OCI-LY3 (cell line): ENCODE data around the gene PMM1.

Experiments
- H2AFZ ChIP-seq: fragments of 200-600, 300-600 bp; shearing (Covaris generic); 2 replicates; pipeline ENCODE4 v1.6.0; 2014; ENCODE audit warnings: antibody characterized with exemption, low read depth, low read length
- H3K27ac ChIP-seq: fragments of 200-600, 300-600 bp; sonication (generic); 2 replicates; pipeline ENCODE4 v1.5.1; 2014; ENCODE audit warnings: mild to moderate bottlenecking, low read length, moderate library complexity, mixed read lengths
- H3K27me3 ChIP-seq: fragments of 200-600, 300-600 bp; sonication (generic); 2 replicates; pipeline ENCODE4 v1.6.1; 2014; ENCODE audit warnings: low read depth, low read length, mixed read lengths
- H3K36me3 ChIP-seq: fragments of 200-600, 300-600 bp; sonication (generic); replicated peaks from 2 replicates; pipeline ENCODE3; 2014; ENCODE audit warnings: low read depth, low read length, mixed read lengths
- H3K4me1 ChIP-seq: fragments of 300-600, 200-600 bp; sonication (generic); 2 replicates; pipeline ENCODE4 v1.6.1; 2014; ENCODE audit warnings: low read length, mixed read lengths
- H3K4me2 ChIP-seq: fragments of 200-600, 300-600 bp; sonication (generic); 2 replicates; pipeline ENCODE4 v1.6.1; 2014; ENCODE audit warnings: low read length, mixed read lengths
- H3K4me3 ChIP-seq: fragments of 300-600, 200-600 bp; sonication (generic); 2 replicates; pipeline ENCODE4 v1.5.1; 2014; ENCODE audit warnings: antibody characterized with exemption, mild to moderate bottlenecking, low read length, moderate library complexity
- H3K79me2 ChIP-seq: fragments of 300-600, 200-600 bp; shearing (Covaris generic); 2 replicates; pipeline ENCODE4 v1.6.1; 2014; ENCODE audit warnings: mild to moderate bottlenecking, low read length, mixed read lengths
- H3K9ac ChIP-seq: fragments of 300-600, 200-600 bp; shearing (Covaris generic); 2 replicates; pipeline ENCODE4 v1.6.0; 2014; ENCODE audit warnings: mild to moderate bottlenecking, low read length, moderate library complexity
- H3K9me3 ChIP-seq: fragments of 200-600, 300-600 bp; shearing (Covaris generic); 2 replicates; pipeline ENCODE4 v1.6.1; 2014; ENCODE audit warnings: low read length, mixed read lengths; ENCODE audit not compliant: insufficient read depth
- H4K20me1 ChIP-seq: fragments of 200-600, 300-600 bp; sonication (generic); 2 replicates; pipeline ENCODE4 v1.6.1; 2016; ENCODE audit warnings: low read length, mixed read lengths; ENCODE audit not compliant: insufficient read depth
- EZH2phosphoT487 ChIP-seq: fragments of 200-600 bp; shearing (Covaris generic); IDR thresholded peaks from 2 replicates; pipeline ENCODE4 v1.6.1; 2018; ENCODE audit warnings: antibody characterized with exemption, mixed run types, low read depth
- TF ChIP-seq, protein P1 (sequence below): fragments of 200-600, 300-600 bp; sonication (generic); IDR thresholded peaks from 2 replicates; pipeline ENCODE4 v1.5.1; 2014; ENCODE audit warnings: antibody characterized with exemption, low read length, low read depth

PMM1 gene

GRCh38 chr22:41621099-41621910, 31.7 kb upstream of the PMM1 start, which contains the start of gene XRCC6:
Gene XRCC6 (plus strand): TSS chr22:41621295. CDS start chr22:41622005, 710 bp downstream.
- peaks cover 89% of the 10 kb centered on the region for H3K79me2 ChIP-seq
- H4K20me1 ChIP-seq: peaks cover 21% of the 10 kb centered on the region
- H3K27ac ChIP-seq: peak within 1 kb of the TSS; percentile 73
- peaks cover 19% of the 10 kb centered on the region for H3K36me3 ChIP-seq
- H3K9me3 ChIP-seq: no peaks in the 10 kb centered on the region
- peak within 1 kb of the TSS; percentile 94 for H3K4me2 ChIP-seq
- H3K9ac ChIP-seq: peak within 1 kb of the TSS; percentile 90
- H3K27me3 ChIP-seq: no peaks in the 10 kb centered on the region
- H2AFZ ChIP-seq: peak within 1 kb of the TSS; percentile 29; the same call in 1 of the 2 replicates
- TF ChIP-seq, protein P1, sequence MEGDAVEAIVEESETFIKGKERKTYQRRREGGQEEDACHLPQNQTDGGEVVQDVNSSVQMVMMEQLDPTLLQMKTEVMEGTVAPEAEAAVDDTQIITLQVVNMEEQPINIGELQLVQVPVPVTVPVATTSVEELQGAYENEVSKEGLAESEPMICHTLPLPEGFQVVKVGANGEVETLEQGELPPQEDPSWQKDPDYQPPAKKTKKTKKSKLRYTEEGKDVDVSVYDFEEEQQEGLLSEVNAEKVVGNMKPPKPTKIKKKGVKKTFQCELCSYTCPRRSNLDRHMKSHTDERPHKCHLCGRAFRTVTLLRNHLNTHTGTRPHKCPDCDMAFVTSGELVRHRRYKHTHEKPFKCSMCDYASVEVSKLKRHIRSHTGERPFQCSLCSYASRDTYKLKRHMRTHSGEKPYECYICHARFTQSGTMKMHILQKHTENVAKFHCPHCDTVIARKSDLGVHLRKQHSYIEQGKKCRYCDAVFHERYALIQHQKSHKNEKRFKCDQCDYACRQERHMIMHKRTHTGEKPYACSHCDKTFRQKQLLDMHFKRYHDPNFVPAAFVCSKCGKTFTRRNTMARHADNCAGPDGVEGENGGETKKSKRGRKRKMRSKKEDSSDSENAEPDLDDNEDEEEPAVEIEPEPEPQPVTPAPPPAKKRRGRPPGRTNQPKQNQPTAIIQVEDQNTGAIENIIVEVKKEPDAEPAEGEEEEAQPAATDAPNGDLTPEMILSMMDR: no peak
- TF ChIP-seq EZH2phosphoT487: no peak
- peaks cover 19% of the 10 kb centered on the region for H3K4me1 ChIP-seq
- H3K4me3 ChIP-seq: peak within 1 kb of the TSS; percentile 80

GRCh38 chr22:41620589-41621098, 31.0 kb upstream of the PMM1 start, which contains the start of gene DESI1:
Gene DESI1 (minus strand): TSS chr22:41621043. CDS start chr22:41620839, 204 bp downstream.
- H3K36me3 ChIP-seq: peaks cover 19% of the 10 kb centered on the region
- no peaks in the 10 kb centered on the region for H3K9me3 ChIP-seq
- H3K9ac ChIP-seq: peak within 1 kb of the TSS; percentile 90
- peak within 1 kb of the TSS; percentile 29; the same call in 1 of the 2 replicates for H2AFZ ChIP-seq
- TF ChIP-seq, protein P1: no peak
- no peak for TF ChIP-seq EZH2phosphoT487
- peaks cover 19% of the 10 kb centered on the region for H3K4me1 ChIP-seq
- no peaks in the 10 kb centered on the region for H3K27me3 ChIP-seq
- peak within 1 kb of the TSS; percentile 73 for H3K27ac ChIP-seq
- peak within 1 kb of the TSS; percentile 94 for H3K4me2 ChIP-seq
- peaks cover 22% of the 10 kb centered on the region for H4K20me1 ChIP-seq
- H3K79me2 ChIP-seq: peaks cover 91% of the 10 kb centered on the region
- peak within 1 kb of the TSS; percentile 80 for H3K4me3 ChIP-seq

- H3K27ac ChIP-seq: peak overlapping the region; percentile 73
- peaks cover 14% of the 10 kb centered on the region for H3K36me3 ChIP-seq
- peaks cover 19% of the 10 kb centered on the region for H3K4me1 ChIP-seq
- H3K4me2 ChIP-seq: peak overlapping the region; percentile 91
- peak overlapping the region; percentile 80 for H3K4me3 ChIP-seq
- no peak overlapping the region; the same call in 1 of the 2 replicates for H2AFZ ChIP-seq
- no peaks in the 10 kb centered on the region for H3K27me3 ChIP-seq
- H3K9me3 ChIP-seq: no peaks in the 10 kb centered on the region
- H4K20me1 ChIP-seq: peaks cover 22% of the 10 kb centered on the region
- TF ChIP-seq, protein P1: peak; percentile 13
- TF ChIP-seq EZH2phosphoT487: no peak
- H3K9ac ChIP-seq: peak overlapping the region; percentile 90
- H3K79me2 ChIP-seq: peaks cover 91% of the 10 kb centered on the region
These were observed 30.4 kb upstream of the PMM1 start for GRCh38 chr22:41619979-41620588.

GRCh38 chr22:41613456-41613855, 23.8 kb upstream of the PMM1 start:
- H3K27ac ChIP-seq: no peak overlapping the region
- peaks cover 30% of the 10 kb centered on the region for H4K20me1 ChIP-seq
- H3K4me1 ChIP-seq: peaks cover 2% of the 10 kb centered on the region
- H3K27me3 ChIP-seq: no peaks in the 10 kb centered on the region
- no peak overlapping the region for H3K9ac ChIP-seq
- H3K36me3 ChIP-seq: peaks cover 28% of the 10 kb centered on the region
- H3K4me3 ChIP-seq: no peak overlapping the region
- no peaks in the 10 kb centered on the region for H3K9me3 ChIP-seq
- H3K79me2 ChIP-seq: peaks cover 49% of the 10 kb centered on the region
- H3K4me2 ChIP-seq: no peak overlapping the region
- no peak overlapping the region for H2AFZ ChIP-seq
- no peak for TF ChIP-seq EZH2phosphoT487
- TF ChIP-seq, protein P1: no peak
